IPS DF 19.7 (cell line): ENCODE measurements around the gene PTPRN2.

Experiments
- DNase-seq: peaks from one replicate; pipeline ENCODE4 v3.0.0-alpha.2; 2013; ENCODE audit warnings: low read depth, low spot score

Gene PTPRN2

DNA sequence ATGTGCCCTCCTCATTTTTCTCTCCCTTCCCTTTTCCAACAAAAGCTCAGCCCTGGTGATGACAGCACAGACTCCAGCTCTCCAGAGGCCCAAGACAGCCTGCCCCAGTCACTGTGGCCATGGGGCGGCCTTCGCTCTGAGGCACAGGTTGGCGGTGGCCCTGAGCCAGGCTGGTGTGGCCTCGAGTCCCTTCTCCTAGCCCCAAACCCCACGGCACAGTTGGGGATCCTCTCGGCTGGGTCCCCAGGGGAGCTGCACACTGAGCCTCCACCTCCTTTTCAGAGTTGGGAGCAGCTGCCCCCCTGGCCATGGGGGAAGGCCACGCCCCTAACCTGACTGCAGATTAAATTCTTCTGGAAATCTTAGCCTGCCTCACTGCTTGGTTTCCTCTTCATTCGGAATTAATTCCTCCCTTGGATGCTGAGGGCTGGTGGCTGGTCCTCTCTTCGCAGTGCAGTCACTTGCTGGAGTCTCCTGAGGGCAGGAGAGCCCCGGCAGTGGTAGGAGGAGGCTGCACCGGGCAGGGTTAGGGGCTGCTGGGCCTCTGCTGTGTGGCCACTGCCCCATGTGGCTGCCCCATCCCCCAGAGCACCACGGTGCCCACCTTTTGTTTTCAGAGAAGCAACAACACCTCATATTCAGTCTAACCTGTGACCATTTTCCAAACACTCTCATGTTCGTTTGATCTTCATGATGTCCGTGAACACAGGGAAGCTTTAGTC, 824.2 kb downstream of the PTPRN2 start:
- DNase-seq = no peak

DNA sequence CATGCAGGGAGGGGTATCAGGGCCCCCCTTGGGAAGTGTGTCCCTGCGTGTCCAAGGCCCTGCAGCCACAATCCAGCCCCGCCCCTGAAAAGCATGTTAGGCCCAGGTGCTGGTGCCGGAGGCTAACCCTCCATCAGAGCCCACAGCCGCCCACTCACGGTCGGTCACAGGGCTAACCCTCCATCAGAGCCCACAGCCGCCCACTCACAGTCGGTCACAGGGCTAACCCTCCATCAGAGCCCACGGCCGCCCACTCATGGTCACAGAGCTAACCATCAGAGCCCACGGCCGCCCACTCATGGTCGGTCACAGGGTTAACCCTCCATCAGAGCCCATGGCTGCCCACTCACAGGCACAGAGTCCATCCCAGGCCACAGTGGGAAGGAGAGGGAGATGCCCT, 824.8 kb downstream of the PTPRN2 start:
- DNase-seq = no peak

DNA sequence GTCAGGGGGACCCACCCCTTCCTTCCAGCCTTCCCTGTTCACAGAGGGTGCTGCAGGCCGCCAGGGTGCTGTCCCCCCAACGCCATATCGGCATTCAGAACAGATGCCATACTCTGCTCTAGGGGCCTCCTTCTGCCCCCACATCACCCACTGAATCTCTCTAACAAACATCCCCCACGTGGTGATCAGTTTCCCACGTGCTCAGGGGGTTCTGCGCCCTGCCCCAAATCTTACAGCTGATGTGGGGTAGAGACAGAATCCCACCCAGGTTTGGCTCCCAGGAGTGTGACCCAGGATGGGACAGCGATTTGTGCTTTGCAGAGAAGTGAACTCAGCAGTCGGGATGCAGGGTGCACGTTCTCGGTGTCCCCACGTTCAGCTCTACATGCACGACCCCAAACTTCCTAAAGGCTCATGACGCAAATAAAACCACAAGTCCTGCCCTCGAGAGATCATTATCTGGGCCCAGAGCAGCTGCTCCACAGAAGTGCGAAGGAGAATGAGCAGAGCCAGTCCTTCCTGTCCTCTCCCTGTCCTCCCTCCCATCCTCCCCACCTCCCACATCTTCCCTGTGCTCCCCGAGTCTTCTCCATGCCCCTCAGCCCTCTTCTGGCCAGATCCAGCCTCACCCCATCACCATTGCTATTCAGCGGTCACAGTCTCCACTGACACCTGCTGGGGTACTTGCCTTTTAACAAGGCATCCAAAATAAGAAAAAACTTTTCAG, 827.5 kb downstream of the PTPRN2 start:
- DNase-seq = no peak

DNA sequence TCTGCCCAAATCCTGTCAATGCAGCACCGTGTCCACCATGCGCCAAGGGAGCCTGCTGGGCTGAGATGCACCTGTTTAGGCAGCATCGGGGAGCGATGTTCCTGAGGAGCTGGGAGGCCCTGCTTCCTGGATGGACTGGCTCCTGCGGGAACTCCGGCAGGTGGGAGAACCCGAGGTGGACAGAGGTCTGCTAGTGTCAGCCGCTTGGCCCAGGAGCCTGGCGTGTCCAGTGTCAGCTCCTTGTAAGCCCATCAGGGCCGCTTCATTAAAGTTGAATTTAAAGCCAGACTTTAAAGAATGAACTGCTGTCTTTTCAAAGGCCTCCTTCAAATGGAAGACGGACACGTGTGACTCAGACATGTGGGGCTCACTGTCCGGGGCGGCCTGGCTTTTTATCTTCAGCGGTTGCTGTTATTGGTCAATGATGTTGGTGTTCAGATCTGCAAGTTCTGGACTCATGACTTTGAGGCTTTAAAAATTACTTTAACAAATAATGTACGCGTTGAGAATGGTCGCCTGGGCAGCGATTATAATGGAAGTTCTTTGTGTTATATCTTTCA, 828.3 kb downstream of the PTPRN2 start:
- DNase-seq = no peak

DNA sequence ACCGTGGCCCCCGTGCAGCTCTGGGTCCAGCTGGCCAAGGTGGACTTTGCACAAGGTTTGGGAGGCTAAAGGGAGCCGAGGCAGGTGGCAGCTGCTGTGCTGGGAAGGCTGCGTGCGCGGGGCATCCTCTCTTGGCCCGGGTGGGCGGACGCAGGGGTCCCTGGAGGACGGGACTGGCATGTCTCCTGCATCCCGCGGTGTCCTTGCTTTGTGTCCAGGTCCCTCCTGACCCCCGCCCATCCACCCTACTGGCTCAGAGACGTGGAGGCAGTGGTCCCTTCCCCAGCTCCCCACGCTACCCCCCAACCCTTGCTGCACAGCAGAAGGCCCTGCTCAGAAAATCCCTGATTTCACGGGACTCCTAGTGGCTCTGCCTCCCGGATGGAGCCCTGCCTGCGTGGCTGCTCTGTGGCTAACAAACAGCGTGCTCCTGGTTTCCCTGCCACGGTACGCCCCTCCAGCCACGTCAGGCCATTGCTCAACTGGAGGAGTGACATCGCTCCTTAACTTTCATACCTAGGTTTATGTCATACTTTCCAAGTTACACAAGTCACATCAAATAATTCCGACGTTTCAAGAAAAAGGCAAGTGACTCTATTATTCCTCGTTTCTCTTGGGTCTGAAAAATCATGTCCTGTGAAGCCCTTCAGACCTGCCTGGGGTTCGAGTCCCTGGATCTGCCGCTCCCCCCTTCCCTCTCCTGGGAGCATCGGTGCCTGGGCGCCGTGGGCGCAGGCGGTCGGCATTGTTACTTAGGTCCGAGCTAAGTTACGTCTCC, 829.0 kb downstream of the PTPRN2 start:
- no peak for DNase-seq

DNA sequence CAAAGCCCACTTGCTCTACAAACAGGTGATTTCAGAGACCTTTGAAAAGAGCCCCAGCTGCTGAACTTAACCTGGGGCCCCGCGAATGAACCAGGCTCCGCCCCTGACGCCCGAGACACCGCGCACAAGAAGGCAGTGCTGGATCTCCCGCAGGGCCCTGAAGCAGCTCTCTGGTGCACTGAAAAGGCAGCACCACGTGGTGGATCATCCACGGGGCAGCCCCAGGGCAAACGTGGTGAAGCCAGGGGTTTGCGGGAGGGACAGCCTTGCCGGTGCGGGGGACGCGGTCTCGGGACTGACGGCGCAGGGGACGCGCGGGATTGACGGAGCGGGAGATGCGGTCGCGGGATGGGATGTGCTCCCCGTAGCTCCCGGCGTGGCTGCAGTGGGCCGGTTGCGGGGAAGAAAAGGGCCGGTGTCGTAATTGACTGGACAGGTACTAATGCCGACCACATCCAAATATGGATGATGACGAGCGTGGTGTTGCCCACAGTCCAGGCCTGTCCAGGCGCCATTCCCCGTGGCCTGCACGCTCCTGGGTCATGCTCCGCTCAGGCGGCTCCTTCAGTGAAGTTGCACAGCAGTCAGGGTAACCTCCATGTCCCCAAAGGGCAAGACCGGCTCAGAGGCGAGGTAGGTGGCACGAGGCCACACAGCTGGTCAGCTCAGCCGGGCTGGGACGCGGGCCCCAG, 829.7 kb downstream of the PTPRN2 start:
- DNase-seq = no peak

DNA sequence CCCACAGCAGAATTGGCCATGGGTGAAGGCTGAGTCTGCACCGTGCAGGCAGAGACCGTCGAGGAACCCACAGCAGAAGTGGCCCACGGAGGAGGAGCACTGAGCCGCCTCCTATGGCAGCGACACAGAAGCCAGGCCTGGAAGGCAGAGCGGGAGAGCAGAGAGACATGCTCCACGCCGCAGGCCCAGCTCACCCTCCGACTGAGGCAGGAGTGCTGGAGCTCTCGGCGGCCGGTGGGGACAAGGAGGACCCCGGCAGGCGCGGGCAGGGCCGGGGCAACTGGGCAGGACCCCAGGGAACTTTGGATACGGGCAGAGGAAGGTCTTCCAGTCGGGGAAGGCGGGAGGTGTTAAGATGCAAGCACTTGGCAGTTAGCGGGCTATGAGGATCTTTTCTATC, 830.4 kb downstream of the PTPRN2 start:
- no peak for DNase-seq

DNA sequence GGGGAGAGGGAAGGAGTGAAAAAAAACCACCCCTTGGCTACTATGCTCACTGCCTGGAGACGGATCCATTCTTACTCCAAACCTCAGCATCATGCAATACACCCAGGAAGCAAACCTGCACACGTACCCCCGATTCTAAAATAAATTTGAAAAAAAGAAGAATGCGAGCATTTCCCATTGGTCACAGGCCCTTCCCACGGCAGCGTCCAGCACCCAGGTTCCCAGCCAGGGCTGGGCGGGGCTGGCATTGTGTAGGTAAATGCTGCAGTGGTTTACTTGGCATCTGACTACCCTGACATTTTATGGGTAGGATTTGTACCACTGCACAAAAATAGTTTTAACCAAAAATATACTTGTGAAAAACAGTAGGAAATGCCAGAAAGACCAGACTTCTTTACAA, 831.9 kb downstream of the PTPRN2 start:
- DNase-seq = no peak

DNA sequence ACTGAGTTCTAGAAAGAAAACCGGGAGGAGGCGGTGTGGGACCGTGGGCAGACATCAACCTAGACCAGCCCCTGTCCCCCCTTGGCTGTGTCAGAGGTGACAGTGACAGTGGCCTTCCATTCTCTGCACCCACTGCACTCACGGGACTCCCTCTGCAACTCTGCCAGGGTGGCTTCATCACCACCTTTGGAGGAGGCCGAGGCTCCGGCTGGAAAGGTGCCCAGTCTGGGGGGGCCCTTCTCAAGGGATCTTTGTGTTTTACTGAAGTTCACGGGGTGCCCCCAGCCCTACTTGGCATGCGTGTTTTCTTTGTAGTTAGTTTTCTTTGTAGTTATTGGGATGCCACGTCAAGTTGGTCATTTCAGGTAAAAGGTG, 833.2 kb downstream of the PTPRN2 start:
- DNase-seq = no peak

DNA sequence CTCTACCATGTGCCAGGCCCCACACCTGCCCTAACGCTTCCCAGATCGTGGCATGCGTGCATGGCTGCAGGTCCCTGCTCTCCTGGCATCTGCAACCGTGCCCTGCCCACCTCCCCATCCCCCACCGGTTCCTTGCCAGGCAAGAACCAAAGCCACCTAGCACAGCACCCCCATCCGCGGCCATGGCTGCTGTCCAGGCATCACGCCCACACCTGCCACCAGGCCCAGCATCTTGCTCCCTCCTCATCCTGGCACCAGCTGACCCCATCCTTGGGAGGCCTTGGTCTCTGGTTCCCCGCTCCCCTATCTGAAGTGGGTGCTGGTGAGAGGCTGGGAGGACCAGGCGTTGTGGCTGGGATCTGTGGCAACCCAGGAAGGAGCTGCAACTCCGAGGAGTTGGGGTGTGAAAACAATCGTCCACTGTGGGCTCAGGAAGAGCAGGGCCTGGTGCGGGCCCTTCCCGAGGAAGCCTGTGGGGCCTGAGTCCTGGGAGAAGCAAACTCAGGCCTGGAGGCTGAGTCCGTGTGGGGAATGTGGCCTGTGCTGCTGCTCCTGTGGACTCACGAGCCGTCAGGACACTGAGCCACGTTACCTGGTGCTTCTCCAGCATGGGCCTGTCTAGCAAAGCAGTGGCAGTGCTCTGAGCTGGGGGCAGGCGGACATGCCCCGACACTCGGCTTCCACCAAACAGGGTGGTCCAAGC, 833.8 kb downstream of the PTPRN2 start:
- DNase-seq = no peak

DNA sequence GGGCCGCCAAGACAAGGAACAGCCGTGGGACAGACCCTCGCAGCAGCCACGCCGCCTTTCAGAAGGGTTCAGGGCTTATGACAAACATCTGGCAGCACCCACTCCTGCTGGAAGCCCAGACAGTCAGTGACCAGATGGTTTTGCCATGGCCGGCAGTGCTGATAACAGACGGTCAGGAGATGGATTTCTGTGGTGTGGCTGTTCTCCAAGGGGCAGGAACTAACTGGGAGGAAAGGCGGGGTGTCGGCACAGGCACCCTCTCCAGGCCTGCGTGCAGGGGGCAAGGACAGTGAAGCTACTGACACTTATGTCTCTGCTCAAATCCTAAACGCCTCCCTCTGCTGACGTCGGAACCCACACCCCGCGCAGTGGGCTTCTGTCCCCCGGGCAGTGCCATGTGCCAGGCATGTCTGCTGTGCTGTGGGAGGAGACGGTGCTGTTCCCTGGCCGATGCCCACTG, 834.8 kb downstream of the PTPRN2 start:
- DNase-seq = no peak

DNA sequence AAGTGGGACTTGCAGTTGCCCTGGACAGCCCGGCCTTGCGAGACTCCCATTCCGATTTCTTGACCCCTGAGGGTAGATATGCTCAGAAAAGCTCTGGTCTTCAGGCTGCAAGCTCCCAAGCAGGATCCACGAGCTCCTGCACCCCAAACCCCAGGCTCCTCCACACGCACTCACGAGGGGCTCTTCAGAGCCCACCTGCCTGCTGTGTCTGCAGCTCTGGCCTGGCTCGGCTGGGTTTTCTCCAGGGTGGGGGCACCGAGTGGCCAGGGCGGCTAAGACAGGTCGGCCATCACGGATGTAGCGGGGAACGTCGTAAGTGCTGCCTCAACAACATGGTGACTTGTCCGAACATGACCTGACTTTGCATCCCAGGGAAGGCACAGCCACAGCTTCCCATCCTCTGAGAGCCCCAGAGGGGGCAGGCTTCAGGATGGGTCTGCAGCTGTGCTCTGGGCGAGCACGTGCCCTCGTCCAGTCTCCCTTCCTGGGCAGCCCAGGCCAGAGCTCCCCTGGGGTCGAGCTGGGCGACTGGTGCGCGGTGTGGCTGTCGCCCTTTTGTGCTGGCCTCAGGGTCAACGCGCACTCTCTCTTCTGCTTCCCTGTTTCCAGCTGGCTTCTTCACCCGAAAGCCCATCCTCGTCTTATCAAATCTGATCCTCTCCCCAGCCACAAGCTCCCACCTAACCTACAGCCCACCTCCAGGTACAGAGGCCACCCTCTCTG, 835.5 kb downstream of the PTPRN2 start:
- no peak for DNase-seq

DNA sequence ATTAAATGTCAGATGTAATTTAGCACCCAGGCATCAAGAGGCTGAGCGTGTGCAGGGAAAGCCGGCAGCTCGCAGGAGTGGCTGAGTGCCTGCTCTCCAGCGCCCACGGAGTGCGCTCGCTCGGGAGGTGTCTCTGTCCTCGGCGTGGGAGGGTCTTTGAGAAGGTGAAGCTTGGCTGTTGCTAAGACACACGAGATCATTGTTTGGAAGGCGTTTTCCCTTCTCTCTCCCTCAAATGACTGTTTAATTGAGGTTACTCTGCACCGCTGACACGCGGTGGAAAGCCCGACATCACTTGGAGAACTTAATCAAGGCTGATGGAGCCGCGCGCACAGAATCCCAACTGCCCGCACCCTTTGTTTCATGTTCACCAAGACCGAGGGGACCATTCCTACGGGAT, 836.2 kb downstream of the PTPRN2 start:
- no peak for DNase-seq

DNA sequence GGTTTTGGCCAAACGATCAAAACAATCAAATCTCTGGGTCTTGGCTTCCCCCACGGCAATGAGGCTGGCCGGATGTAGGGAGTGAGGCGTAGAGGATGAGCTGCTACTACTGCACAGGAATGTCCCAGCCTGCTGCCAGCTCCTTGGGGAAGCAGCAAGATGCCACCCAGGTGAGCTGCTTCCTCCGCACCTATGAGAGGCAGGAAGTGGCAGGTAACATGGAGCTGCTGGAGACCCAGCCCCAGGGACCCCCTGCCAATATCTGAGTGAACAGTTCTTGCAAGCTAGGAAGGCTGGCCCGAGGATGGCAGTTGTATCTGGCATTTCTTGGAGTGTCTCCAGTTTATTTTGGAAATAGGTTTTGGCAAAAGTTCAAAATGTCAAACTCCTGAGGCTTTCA, 837.3 kb downstream of the PTPRN2 start:
- no peak for DNase-seq

DNA sequence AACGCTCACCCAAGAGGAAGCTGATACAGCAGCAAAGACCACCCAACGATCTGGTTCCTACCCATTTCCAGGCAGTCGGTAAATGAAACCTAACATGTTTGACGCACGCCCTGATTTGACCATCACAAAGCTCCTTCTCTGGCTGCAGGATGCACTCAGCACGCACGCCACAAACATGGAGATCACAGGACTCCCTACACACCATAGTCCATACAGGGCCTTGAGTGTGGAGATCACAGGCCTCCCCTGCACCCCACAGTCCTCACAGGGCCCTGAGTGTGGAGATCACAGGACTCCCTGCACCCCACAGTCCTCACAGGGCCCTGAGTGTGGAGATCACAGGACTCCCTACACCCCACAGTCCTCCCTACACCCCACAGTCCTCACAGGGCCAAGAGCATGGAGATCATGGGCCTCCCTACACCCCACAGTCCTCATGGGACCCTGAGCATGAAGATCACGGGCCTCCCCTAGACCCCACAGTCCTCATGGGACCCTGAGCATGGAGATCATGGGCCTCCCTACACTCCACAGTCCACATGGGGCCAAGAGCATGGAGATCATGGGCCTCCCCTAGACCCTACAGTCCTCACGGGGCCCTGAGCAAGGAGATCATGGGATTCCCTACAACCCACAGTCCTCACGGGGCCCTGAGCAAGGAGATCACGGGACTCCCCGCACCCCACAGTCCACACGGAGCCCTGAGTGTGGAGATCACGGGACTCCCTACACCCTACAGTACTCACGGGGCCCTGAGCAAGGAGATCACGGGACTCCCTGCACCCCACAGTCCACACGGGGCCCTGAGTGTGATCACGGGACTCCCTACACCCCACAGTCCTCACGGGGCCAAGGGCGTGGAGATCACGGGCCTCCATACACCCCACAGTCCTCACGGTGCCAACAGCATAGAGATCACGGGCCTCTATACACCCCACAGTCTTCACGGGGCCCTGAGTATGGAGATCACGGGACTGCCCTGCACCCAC, 841.6 kb downstream of the PTPRN2 start:
- DNase-seq = no peak

DNA sequence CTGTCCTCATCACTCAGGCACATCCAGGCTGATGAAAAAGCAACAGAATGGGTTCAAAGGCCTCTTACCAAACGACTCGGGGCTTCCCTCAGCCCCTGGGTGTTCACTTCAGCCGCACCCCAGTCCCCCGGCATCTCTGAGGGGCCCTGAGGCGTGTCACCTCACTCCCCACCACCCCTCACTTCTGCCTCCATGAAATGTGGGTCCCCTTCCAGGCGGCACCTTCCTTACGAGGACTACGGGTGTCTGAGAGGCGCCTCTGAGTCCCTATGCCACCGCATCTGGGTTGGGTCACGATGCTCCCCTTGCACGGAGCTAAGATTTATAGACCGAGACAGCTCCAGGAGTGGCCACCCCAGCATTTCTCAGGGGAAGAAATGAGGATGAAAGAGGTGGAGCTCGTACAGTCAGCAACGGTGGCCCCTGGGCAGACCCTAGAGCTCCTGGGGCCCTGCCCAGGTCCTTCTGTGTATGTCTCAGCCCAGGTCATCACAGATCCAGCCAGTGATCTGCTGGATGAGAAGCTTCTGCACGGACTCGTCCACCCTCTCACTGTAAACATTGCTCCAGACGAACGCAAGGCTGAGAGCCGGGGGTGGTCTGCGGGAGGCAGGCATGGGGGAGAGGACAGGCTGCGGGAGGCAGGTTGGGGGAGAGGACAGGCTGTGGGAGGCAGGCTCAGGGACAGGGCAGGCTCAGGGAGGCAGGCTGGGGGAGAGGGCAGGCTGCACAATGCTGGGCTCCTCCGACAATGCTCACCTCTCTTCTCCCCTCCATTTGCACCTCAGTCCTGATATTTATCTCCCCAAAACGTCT, 842.6 kb downstream of the PTPRN2 start:
- DNase-seq = no peak

DNA sequence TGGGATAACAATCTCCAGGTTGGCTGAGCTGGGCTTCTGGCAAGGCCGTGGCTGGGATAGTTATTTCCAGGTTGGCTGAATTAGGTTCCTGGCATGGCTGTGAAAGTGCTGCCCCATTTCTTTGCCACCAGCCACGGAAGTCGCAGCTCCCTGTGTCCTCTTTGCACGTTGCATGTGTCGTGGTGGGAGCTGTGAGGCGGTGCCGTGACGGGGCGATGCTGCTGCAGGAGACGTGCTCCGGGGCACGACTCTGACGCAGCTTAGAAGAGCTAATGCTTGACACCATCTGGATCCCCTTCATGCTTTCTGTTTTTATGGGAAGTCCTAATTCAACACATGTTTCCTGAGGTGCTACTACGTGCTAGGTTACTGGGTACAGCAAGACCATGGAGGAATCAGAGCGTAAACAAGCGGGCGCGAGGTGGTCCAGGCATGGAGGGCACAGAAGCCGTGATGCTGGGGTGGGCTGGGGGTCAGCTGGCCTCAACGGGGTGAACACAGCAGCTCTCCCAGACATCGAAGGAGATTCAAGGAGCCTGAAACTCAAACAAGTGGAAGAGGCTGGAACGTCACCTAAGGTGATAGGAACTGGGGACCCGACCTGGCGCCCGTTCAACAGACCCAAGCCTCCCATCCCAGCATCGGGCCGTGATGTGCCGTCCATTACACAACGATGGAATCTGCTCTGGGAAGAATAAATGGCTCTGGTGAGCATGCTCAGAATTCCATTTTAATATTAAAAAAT, 843.7 kb downstream of the PTPRN2 start:
- no peak for DNase-seq
